Heart left ventricle (tissue), 13 donors: Measurements from ENCODE around the gene PTPRK.

ENCODE experiments used
- POLR2A ChIP-seq, 2 donors: fragments of 450-650 bp; IDR thresholded peaks; one replicate each; pipeline ENCODE4 v1.6.1; 2017; ENCODE audit warnings: antibody characterized with exemption in 2 of 2, mild to moderate bottlenecking in 2 of 2, moderate library complexity in 2 of 2
- TF ChIP-seq, protein P1 (sequence below), 12 donors: fragments of 200-600 bp; sonication (generic) in 4 of 12; IDR thresholded peaks; one replicate each; pipeline versions ENCODE4 v1.5.0 to v1.8.0; 2018 to 2022; ENCODE audit warnings: antibody characterized with exemption in 12 of 12, mild to moderate bottlenecking in 5 of 12
- donor health status: ischemic (EF 13 %, LVEDD 7.1; RV severe dilation, severe dysfunction).
- donor health status: DM: no; HTN: yes; CAD: no.
- donor health status: DM: no; HTN: no; CAD: no.
- donor health status: ischemic (EF 25% LVEDD 6.9; RV normal size, moderate dysfunction).
- donor health status: ischemic (EF 25% LVEDD 5.7; RV mildly dilated, moderate dysfunction).
- donor health status: ischemic (EF 35%, LVEDD 5.7; RV mildly dilated, moderate dysfunction).
- donor health status: nonischemic (EF 11% LVEDD 7.7; RV severe dilation, severe dysfunction).
- donor health status: DM: yes; HTN: yes; CAD: no.
- donor health status: PGD.
- donor health status: ischemic (EF 29% LVEDD 5.4; RV normal size, mild dysfunction).
- donor health status: nonischemic (EF 23%, LVEDD 6.1; RV moderate dilation, normal function).

DNA sequence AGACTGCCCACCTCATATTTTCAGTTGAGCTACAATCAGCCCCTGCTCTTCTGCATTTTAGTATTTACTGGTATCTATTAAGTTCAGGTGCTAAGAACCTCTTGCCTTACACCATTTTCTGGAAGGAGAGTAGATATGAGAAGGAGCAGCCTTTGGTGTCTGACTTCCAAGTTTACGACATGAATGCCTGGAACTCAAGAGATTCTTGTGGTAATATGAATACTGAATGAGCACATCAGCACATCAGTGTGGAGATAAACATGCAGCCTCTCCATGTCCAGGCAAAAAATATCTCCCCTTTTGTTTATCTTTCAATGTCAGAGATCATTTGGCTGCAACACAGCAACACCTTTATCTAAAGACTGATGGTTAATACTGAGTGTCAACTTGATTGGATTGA lies 553.8 kb downstream of the PTPRK start:
- TF ChIP-seq, protein P1, sequence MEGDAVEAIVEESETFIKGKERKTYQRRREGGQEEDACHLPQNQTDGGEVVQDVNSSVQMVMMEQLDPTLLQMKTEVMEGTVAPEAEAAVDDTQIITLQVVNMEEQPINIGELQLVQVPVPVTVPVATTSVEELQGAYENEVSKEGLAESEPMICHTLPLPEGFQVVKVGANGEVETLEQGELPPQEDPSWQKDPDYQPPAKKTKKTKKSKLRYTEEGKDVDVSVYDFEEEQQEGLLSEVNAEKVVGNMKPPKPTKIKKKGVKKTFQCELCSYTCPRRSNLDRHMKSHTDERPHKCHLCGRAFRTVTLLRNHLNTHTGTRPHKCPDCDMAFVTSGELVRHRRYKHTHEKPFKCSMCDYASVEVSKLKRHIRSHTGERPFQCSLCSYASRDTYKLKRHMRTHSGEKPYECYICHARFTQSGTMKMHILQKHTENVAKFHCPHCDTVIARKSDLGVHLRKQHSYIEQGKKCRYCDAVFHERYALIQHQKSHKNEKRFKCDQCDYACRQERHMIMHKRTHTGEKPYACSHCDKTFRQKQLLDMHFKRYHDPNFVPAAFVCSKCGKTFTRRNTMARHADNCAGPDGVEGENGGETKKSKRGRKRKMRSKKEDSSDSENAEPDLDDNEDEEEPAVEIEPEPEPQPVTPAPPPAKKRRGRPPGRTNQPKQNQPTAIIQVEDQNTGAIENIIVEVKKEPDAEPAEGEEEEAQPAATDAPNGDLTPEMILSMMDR (IDR thresholded peaks at IDR 0.05): no peak
- no peak for TF ChIP-seq POLR2A (IDR thresholded peaks at IDR 0.05)
